ENCODE data around the gene COPG2. TPM values are rescaled to one million over a fixed set of nuclear protein-coding genes. Genes with fewer than 3 reads are reported as not detected.

COPG2 gene
- total and polyA plus RNA-seq, 2 experiments from 2014 or later, result 3.0 to 41.0 TPM

DNA sequence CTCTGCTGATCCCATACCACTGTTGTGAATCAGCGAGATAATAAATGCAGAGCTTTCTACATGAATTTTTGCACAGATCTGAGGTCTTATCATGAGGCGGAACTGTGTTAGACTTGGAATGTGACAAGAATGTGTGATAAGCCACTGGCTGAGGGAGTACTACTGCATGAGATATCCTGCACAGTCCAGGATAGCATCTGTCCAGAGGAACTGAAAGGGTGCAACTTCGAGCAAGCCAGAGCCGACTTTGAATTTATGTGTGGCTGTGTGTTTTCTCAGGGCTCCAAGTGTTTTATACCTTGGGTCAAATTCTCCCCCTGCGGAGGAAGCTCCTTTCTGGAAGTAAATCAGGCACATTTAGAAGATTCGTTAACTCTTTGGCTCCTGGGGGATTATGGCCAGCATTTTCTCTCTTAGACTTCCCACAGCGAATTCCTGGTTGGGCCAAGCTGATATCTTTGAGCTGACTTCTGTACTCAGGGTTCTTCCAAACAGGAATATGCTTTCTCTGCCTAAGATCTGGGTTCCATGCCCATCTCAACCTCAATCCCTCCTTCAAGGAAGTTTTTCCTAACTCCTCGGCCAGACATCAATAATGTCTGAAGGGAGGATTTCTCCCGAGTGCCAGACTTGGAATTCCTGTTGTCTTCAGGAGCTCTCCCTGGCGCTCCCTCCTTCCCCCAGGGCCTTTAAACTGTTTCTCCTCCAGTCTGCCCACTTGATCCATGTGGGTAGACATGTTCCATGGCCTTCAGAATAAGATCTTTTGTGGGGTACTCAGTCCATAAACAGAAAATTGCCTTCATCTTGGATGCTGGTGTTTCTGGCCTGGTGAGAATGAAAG is 179.2 kb downstream of the COPG2 start:
- no peaks in the 10 kb centered on the region for H3K9me3 ChIP-seq (ENCODE audit: low read depth)
- H3K79me2 ChIP-seq, result peaks cover 20% of the 10 kb centered on the region
- no peaks in the 10 kb centered on the region for H3K27me3 ChIP-seq
- H3K9me2 ChIP-seq (replicated peaks; ENCODE audit: insufficient read depth), result no peaks in the 10 kb centered on the region
- 44% methylated on average over 10 of the region's 10 CpGs for WGBS (ENCODE audit: low lambda C conversion rate, missing lambda C conversion rate)
- no peak overlapping the region for H2AFZ ChIP-seq
- DNase-seq (ENCODE audit: low spot score), result peak; percentile 47
- H3K4me2 ChIP-seq, result peak overlapping the region; percentile 75
- peak overlapping the region; percentile 77 for H3K27ac ChIP-seq
- H3K4me3 ChIP-seq, result no peak overlapping the region
- H3K4me1 ChIP-seq (ENCODE audit: insufficient read depth), result peaks cover 25% of the 10 kb centered on the region
- H4K20me1 ChIP-seq (ENCODE audit: insufficient read depth, poor library complexity, severe bottlenecking), result no peaks in the 10 kb centered on the region
- no peaks in the 10 kb centered on the region for H3K36me3 ChIP-seq (replicated peaks; ENCODE audit: insufficient read depth, low read depth)
- TF ChIP-seq EZH2phosphoT487 (IDR thresholded peaks at IDR 0.05; ENCODE audit: low read depth, severe bottlenecking, unreplicated experiment) (no peak), EZH2 (IDR thresholded peaks at IDR 0.05; ENCODE audit: borderline replicate concordance) (no peak)
- TF ChIP-seq, protein P1, sequence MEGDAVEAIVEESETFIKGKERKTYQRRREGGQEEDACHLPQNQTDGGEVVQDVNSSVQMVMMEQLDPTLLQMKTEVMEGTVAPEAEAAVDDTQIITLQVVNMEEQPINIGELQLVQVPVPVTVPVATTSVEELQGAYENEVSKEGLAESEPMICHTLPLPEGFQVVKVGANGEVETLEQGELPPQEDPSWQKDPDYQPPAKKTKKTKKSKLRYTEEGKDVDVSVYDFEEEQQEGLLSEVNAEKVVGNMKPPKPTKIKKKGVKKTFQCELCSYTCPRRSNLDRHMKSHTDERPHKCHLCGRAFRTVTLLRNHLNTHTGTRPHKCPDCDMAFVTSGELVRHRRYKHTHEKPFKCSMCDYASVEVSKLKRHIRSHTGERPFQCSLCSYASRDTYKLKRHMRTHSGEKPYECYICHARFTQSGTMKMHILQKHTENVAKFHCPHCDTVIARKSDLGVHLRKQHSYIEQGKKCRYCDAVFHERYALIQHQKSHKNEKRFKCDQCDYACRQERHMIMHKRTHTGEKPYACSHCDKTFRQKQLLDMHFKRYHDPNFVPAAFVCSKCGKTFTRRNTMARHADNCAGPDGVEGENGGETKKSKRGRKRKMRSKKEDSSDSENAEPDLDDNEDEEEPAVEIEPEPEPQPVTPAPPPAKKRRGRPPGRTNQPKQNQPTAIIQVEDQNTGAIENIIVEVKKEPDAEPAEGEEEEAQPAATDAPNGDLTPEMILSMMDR (IDR thresholded peaks at IDR 0.05; ENCODE audit: poor library complexity), result no peak

DNA sequence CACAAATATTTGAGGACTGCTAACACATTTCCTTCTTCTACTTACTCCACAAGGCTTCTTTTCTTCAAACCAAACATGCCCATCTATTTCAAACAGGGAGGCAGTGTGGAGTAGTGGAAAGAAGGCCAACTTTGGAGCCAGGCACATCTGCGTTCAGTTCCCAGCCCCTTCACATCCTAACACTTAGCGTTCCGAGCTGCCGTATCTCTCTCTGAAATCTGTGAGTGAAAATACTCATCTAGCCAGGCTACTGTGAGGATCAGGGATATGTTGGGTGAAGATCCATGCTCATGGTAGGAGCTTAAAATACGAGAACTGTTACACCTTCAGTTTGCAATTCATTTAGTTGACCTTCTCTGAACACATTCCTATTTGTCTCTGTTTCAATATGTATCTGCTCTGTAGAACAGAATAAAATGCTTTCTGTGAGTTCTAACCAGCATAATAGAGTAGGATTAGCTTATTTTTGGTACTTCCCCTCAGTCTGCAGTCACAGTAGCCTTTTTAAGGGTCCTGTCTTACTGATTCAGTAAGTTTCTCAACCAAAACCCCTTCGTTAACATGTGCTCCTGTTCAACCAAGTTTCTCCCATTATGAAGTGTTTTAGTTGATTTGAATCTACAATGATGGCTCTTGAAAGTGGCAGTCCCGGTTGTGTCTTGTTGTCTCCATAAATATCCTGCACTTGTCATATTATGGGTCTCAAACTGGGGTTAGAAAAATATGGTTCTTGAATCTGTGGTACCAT is 180.0 kb downstream of the COPG2 start:
- Histone ChIP-seq H3K79me2 (peaks cover 12% of the 10 kb centered on the region), H2AFZ (no peak overlapping the region), H3K27me3 (no peaks in the 10 kb centered on the region), H4K20me1 (ENCODE audit: insufficient read depth, poor library complexity, severe bottlenecking) (no peaks in the 10 kb centered on the region), H3K4me2 (peak overlapping the region; percentile 75), H3K27ac (peak overlapping the region; percentile 77), H3K4me1 (ENCODE audit: insufficient read depth) (peaks cover 25% of the 10 kb centered on the region), H3K9me2 (replicated peaks; ENCODE audit: insufficient read depth) (no peaks in the 10 kb centered on the region), H3K4me3 (no peak overlapping the region), H3K9me3 (ENCODE audit: low read depth) (no peaks in the 10 kb centered on the region), H3K36me3 (replicated peaks; ENCODE audit: insufficient read depth, low read depth) (no peaks in the 10 kb centered on the region)
- WGBS (ENCODE audit: low lambda C conversion rate, missing lambda C conversion rate), result 49% methylated on average over 7 of the region's 7 CpGs
- DNase-seq (ENCODE audit: low spot score), result no peak
- TF ChIP-seq EZH2phosphoT487 (IDR thresholded peaks at IDR 0.05; ENCODE audit: low read depth, severe bottlenecking, unreplicated experiment) (no peak), EZH2 (IDR thresholded peaks at IDR 0.05; ENCODE audit: borderline replicate concordance) (no peak)
- TF ChIP-seq, protein P1 (IDR thresholded peaks at IDR 0.05; ENCODE audit: poor library complexity), result no peak

DNA sequence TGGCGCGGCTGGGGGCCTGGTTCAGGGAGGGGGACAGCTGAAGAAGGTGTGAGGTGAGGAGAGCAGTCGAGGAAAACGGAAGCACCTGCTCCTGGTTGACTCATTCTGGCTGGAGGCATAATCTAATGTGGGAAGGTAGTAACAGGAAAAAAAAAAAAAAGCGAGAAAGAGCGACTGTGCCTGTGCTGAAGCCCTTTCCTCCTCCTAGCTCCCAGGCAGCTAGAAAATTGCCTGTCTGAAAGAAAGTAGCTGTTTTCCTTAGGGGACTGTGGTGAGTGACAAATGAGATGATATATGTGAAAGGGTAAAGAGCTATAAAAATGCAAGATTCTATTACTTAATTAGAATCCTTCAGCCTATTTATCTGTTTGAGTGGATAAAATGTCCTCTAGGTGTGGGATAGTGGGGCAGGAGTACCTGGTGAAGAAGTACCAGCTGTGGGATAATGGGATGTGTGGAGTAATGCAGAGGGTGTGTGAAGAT is 181.6 kb downstream of the COPG2 start:
- H3K4me1 ChIP-seq (ENCODE audit: insufficient read depth), result peaks cover 25% of the 10 kb centered on the region
- H3K27ac ChIP-seq, result peak overlapping the region; percentile 58
- no peaks in the 10 kb centered on the region for H3K36me3 ChIP-seq (replicated peaks; ENCODE audit: insufficient read depth, low read depth)
- peak overlapping the region; percentile 76 for H3K4me2 ChIP-seq
- peak overlapping the region; percentile 55 for H2AFZ ChIP-seq
- H3K9me2 ChIP-seq (replicated peaks; ENCODE audit: insufficient read depth), result no peaks in the 10 kb centered on the region
- WGBS (ENCODE audit: low lambda C conversion rate, missing lambda C conversion rate), result 33% methylated on average over 5 of the region's 6 CpGs
- H3K4me3 ChIP-seq, result no peak overlapping the region
- no peaks in the 10 kb centered on the region for H3K79me2 ChIP-seq
- DNase-seq (ENCODE audit: low spot score), result no peak
- H3K27me3 ChIP-seq, result no peaks in the 10 kb centered on the region
- H3K9me3 ChIP-seq (ENCODE audit: low read depth), result no peaks in the 10 kb centered on the region
- TF ChIP-seq EZH2 (IDR thresholded peaks at IDR 0.05; ENCODE audit: borderline replicate concordance) (no peak), EZH2phosphoT487 (IDR thresholded peaks at IDR 0.05; ENCODE audit: low read depth, severe bottlenecking, unreplicated experiment) (no peak)
- TF ChIP-seq, protein P1 (IDR thresholded peaks at IDR 0.05; ENCODE audit: poor library complexity), result no peak
- no peaks in the 10 kb centered on the region for H4K20me1 ChIP-seq (ENCODE audit: insufficient read depth, poor library complexity, severe bottlenecking)

All from hepatocyte (in vitro differentiated cells).